HK-2 (cell line): ENCODE data around the gene ELMO1.

Experiments
- DNase-seq: peaks from one replicate; pipeline ENCODE4 v3.0.0-alpha.2; 2018; ENCODE audit not compliant: unreplicated experiment

ELMO1 gene

GRCh38 chr7:37310327-37311080, 138.2 kb downstream of the ELMO1 start:
- DNase-seq = no peak

- DNase-seq = no peak
These were observed 139.2 kb downstream of the ELMO1 start for GRCh38 chr7:37309493-37309892.

GRCh38 chr7:37304921-37305320, 143.7 kb downstream of the ELMO1 start:
- no peak for DNase-seq

GRCh38 chr7:37297546-37297945, 151.1 kb downstream of the ELMO1 start:
- no peak for DNase-seq

GRCh38 chr7:37295401-37295800, 153.3 kb downstream of the ELMO1 start:
- no peak for DNase-seq

- no peak for DNase-seq
These were observed 157.9 kb downstream of the ELMO1 start for GRCh38 chr7:37290731-37291130.

- no peak for DNase-seq
These were observed 158.9 kb downstream of the ELMO1 start for GRCh38 chr7:37289781-37290180.

- no peak for DNase-seq
These were observed 159.3 kb downstream of the ELMO1 start for GRCh38 chr7:37289367-37289766.

GRCh38 chr7:37287131-37287855, 161.4 kb downstream of the ELMO1 start:
- DNase-seq = no peak

GRCh38 chr7:37286454-37286832, 162.2 kb downstream of the ELMO1 start:
- no peak for DNase-seq

GRCh38 chr7:37285706-37286453, 162.8 kb downstream of the ELMO1 start:
- no peak for DNase-seq

- DNase-seq = peak; percentile 39
These were observed 163.8 kb downstream of the ELMO1 start for GRCh38 chr7:37284805-37285231.

- no peak for DNase-seq
These were observed 164.4 kb downstream of the ELMO1 start for GRCh38 chr7:37284285-37284684.

- no peak for DNase-seq
These were observed 164.9 kb downstream of the ELMO1 start for GRCh38 chr7:37283716-37284115.

GRCh38 chr7:37282927-37283326, 165.7 kb downstream of the ELMO1 start:
- DNase-seq = no peak

- no peak for DNase-seq
These were observed 166.6 kb downstream of the ELMO1 start for GRCh38 chr7:37282093-37282444.

- no peak for DNase-seq
These were observed 167.1 kb downstream of the ELMO1 start for GRCh38 chr7:37281368-37282092.

- no peak for DNase-seq
These were observed 171.2 kb downstream of the ELMO1 start for GRCh38 chr7:37277513-37277912.

GRCh38 chr7:37275078-37275710, 173.5 kb downstream of the ELMO1 start:
- no peak for DNase-seq

GRCh38 chr7:37273891-37274290, 174.8 kb downstream of the ELMO1 start:
- DNase-seq = no peak

GRCh38 chr7:37269711-37270508, 178.8 kb downstream of the ELMO1 start:
- DNase-seq = no peak
